GM19238 (cell line): ENCODE results near the gene DMWD.

Experiments used
- DNase-seq: peaks from one replicate; pipeline ENCODE4 v3.0.0; 2011; ENCODE audit warnings: low spot score; ENCODE audit not compliant: insufficient read length

Gene DMWD, protein sequence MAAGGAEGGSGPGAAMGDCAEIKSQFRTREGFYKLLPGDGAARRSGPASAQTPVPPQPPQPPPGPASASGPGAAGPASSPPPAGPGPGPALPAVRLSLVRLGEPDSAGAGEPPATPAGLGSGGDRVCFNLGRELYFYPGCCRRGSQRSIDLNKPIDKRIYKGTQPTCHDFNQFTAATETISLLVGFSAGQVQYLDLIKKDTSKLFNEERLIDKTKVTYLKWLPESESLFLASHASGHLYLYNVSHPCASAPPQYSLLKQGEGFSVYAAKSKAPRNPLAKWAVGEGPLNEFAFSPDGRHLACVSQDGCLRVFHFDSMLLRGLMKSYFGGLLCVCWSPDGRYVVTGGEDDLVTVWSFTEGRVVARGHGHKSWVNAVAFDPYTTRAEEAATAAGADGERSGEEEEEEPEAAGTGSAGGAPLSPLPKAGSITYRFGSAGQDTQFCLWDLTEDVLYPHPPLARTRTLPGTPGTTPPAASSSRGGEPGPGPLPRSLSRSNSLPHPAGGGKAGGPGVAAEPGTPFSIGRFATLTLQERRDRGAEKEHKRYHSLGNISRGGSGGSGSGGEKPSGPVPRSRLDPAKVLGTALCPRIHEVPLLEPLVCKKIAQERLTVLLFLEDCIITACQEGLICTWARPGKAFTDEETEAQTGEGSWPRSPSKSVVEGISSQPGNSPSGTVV

DNA sequence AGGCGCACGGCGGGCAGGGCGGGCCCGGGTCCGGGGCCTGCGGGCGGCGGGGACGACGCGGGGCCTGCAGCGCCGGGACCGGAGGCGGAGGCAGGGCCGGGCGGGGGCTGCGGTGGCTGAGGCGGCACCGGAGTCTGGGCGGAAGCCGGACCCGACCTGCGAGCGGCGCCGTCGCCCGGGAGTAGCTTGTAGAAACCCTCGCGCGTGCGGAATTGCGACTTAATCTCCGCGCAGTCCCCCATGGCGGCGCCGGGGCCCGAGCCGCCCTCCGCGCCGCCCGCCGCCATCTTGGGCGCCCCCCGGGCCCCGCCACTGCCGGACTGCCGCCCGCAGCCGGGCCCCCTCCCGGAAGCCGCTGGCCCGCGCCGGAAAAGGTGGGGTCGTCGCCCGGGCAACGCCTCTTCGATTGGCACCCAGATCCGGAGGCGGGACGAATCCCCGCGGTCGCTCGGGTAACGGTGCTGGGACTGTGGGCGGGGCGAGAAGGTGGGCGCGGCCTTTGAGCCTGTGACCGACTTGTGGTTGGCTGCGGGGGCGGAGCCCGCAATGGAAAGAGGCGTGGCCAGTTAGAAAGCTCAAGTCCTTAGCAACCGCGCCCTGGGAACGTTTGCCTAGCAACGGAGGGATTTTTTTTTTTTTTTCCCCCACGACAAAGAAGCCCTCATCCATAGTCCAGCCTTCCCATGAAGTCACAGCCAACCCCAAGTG, at the start of gene DMWD:
DMWD (minus strand) TSS at position 376 of the 708 bp plus-strand sequence; CDS start at position 287, 89 bp downstream.
- peak; percentile 96 for DNase-seq

DNA sequence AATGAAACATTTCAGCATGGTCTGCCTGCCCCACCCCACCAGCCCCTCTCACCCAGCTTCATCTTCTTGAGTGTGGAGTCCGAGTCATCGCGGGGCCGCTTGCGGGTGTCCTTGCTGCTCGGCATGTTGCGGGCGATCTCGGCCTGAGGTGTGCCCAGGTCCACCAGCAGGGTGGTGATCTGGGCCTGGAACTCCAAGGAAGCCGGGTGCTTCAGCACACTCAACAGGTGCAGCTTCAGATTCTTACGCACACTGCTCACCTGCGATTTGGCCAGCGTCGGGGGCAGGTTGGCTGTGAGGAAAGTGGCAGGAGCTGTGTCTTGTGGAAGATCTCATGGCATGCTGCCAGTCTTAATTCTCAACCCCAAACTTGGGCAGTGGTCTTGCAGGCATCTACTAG, 49.6 kb upstream of the DMWD start:
- DNase-seq, result no peak

- no peak for DNase-seq
Measured at GRCh38 chr19:45834970-45835369, 42.3 kb upstream of the DMWD start.

GRCh38 chr19:45828945-45829344, 36.3 kb upstream of the DMWD start:
- DNase-seq, result no peak

DNA sequence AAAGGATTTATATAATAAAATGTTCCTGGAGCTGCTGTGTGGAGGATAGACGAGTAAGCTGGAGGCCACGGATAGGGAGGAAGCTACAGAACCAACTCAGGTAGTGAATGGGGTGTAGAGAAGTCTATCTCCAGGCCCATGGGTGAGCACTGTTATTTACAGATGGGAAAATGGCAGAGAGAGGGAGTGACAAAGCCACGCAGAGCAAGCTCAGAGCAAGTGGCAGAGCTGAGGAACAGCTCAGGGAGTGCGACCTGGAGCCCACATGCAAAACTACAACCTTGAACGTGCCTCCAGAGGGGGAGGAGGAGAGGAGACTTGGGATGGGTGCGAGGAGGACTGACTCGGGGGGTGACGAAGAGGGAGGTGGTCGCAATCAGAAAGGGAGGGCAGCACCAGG, 35.9 kb upstream of the DMWD start:
- no peak for DNase-seq

DNA sequence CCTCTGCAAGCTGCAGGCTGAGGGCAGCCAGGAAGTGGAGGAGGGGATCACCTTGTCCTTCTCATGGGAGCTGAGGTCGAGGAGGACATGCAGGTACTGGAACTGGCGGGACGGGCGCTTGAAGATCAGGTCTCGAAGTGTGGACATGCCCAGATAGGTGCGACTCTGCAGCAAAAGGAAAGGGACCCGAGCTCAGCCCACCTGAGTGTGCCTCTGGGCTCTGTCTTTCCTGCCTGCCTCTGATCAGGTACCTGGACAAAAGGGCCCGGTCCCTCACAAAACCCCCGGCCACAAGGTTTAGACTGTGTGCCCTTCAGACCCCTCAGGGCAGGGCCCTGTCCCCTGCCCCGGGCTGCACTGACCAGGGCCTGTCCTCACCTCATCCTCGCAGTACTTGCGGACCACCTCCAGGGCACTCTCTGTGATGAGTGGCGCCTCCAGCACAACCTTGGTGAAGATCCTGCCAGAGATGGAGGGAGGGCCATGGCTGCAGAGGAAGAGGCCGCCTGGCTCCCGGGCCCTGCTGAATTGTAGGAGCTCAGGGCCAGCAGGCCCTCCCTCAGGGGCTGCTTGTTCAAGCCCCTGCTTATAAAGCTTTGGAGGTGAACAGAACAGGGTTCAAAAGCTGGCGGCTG, 34.9 kb upstream of the DMWD start:
- DNase-seq, result no peak

DNA sequence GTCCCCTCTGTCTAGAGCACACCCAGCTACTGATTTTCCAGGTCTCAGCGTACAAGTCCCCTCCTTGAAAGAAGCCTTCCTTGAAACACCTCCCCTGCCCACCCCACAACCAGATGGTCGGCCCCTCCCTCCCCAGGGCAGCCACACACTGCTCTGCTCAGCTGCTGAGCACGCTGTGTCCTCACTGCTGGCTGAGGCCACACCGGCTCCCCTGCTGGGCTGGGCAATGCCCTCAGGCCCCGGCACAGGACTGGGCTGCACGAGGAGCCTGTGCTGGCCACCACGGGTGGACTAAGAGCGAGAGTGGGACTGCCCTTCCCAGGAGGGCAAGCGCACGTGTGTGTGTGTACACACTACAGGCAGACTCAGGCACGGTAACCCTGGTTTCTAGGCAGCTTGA, 34.3 kb upstream of the DMWD start:
- no peak for DNase-seq

- DNase-seq, result no peak
Measured at GRCh38 chr19:45825917-45826893, 33.6 kb upstream of the DMWD start.

GRCh38 chr19:45825263-45825605, 32.6 kb upstream of the DMWD start:
- no peak for DNase-seq

GRCh38 chr19:45824531-45825262, 32.1 kb upstream of the DMWD start:
- no peak for DNase-seq

- DNase-seq, result no peak
Measured at GRCh38 chr19:45824041-45824471, 31.4 kb upstream of the DMWD start.

GRCh38 chr19:45823182-45823581, 30.5 kb upstream of the DMWD start:
- no peak for DNase-seq

DNA sequence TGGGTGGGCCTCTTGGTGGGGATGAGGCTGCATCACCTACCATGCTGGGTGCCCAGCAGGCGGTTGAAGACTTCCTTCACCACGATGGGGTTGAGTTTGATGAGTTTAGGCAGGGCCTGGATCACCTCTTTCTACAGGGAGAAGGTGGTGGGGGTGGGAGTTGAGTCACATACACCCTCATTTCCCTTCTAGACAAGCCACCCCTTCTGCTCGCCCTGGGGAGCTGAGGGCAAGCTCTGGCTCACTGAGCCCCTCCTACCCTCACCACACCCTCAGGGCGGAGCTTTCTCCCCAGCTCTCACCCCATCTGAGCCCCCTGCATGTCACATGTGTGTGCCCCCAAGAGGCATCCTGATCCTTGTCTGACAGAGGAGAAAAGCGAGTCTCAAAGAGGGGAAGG, 30.1 kb upstream of the DMWD start:
- DNase-seq, result no peak

DNA sequence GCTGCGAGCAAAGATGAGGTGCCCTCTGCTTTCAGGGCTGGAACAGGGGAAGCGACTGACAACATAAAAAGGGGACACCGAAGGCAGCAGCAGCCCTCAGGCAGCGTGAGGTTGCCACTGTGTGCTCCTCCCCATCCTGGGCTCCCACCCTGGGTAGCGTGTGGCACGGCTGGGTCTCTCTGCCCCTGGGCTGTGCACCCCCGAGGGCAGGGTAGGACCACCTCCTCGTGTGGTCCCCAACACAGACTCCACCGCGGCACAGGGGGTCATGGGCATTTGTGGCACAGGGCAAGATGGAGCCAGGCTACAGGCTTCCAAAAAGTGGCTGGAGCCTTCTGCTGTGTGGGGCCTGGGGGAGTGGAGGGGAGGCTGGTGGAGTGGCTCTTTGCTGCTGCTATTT, 28.9 kb upstream of the DMWD start:
- DNase-seq, result no peak

DNA sequence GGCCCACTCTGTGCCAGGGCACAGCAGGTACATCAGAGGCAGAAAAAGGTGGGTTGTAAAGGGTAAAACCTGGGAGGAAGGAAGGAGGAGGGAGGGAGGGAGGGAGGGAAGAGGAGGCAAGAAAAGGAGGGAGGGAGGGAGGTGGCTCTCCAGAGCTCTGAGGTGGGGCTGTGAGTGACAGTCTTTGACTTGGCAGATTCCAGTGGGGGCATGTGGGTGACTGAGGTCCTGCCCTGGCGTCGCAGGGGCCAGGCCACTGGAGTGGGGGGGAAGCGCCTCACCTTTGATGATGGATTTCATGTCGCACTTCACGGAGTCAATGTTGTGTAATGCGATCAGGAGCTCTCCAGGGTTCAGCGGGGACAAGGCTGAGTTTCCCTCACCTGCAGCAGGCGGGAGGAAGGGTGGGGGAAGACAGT, 28.5 kb upstream of the DMWD start:
- no peak for DNase-seq

- no peak for DNase-seq
Measured at GRCh38 chr19:45820413-45821102, 27.9 kb upstream of the DMWD start.

DNA sequence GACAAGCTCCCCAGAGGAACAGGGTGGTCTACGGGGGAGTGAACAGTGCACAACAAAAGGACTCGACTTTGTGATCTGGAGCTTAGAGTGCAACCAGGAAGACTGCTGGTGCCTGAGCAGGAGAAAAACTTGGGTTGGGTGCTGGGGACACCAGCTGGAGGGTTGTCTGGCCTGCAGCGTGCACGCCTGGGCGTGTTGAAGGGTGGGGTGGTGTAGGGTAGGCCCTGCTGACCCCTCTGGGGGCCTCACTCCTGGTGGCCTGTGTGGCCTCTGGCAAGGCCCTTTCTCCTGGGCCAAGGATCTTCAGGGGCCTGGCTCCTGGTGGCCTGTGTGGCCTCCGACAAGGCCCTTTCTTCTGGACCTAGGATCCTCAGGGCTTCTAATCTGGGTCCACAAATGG, 27.1 kb upstream of the DMWD start:
- no peak for DNase-seq

GRCh38 chr19:45817725-45818301, 25.2 kb upstream of the DMWD start:
- DNase-seq, result no peak
